Astrocyte (in vitro differentiated cells and primary cell): ENCODE results near the gene NID2. TPM values are rescaled to one million over a fixed set of nuclear protein-coding genes. Genes with fewer than 3 reads are reported as not detected.

Experiments used
- DNase-seq: peaks from one replicate; pipeline ENCODE4 v3.0.0-alpha.2; 2010; ENCODE audit warnings: low read depth
- FAIRE-seq: peaks from 2 replicates; lab custom pipeline; 2011; peaks lifted over from hg19 to GRCh38; lab: Jason Lieb, UNC
- H2AFZ ChIP-seq: 2 replicates; pipeline ENCODE4 v1.6.0; 2012; ENCODE audit warnings: low read depth, low read length, inconsistent platforms
- H3K27ac ChIP-seq: 2 replicates; pipeline ENCODE4 v1.5.1; 2011; ENCODE audit warnings: low read depth, low read length, inconsistent platforms
- H3K27me3 ChIP-seq: 2 replicates; pipeline ENCODE4 v1.6.0; 2011; ENCODE audit warnings: low read length, inconsistent platforms; ENCODE audit not compliant: insufficient read depth
- H3K36me3 ChIP-seq: 2 replicates; pipeline ENCODE4 v1.5.1; 2011; ENCODE audit warnings: low read length, inconsistent platforms; ENCODE audit not compliant: insufficient read depth
- H3K4me1 ChIP-seq: 2 replicates; pipeline ENCODE4 v1.5.1; 2011; ENCODE audit warnings: low read length, inconsistent platforms; ENCODE audit not compliant: insufficient read depth
- H3K4me2 ChIP-seq: 2 replicates; pipeline ENCODE4 v1.6.0; 2012; ENCODE audit warnings: low read length, inconsistent platforms
- H3K4me3 ChIP-seq: 2 replicates; pipeline ENCODE4 v1.5.1; 2011; ENCODE audit warnings: low read depth, mild to moderate bottlenecking, low read length, inconsistent platforms; ENCODE audit not compliant: insufficient read depth
- H3K79me2 ChIP-seq: 2 replicates; pipeline ENCODE4 v1.6.0; 2012; ENCODE audit warnings: mild to moderate bottlenecking, low read length, inconsistent platforms; ENCODE audit not compliant: insufficient read depth
- H3K9ac ChIP-seq: 2 replicates; pipeline ENCODE4 v1.6.0; 2012; ENCODE audit warnings: mild to moderate bottlenecking, low read length, inconsistent platforms
- H3K9me3 ChIP-seq: 2 replicates; pipeline ENCODE4 v1.5.1; 2012; ENCODE audit warnings: low read depth, mild to moderate bottlenecking, low read length, inconsistent platforms; ENCODE audit not compliant: insufficient read depth
- H4K20me1 ChIP-seq: 2 replicates; pipeline ENCODE4 v1.6.0; 2012; ENCODE audit warnings: low read length, inconsistent platforms; ENCODE audit not compliant: insufficient read depth
- H3K27ac Mint-ChIP-seq: one replicate; pipeline ENCODE4 v1.8.0; 2021; ENCODE audit warnings: mild to moderate bottlenecking, mixed read lengths; ENCODE audit not compliant: unreplicated experiment
- H3K27me3 Mint-ChIP-seq: one replicate; pipeline ENCODE4 v1.8.0; 2021; ENCODE audit warnings: low read depth, mixed read lengths; ENCODE audit not compliant: unreplicated experiment
- H3K36me3 Mint-ChIP-seq: one replicate; pipeline ENCODE4 v1.8.0; 2021; ENCODE audit warnings: low read depth, mixed read lengths; ENCODE audit not compliant: unreplicated experiment
- H3K4me1 Mint-ChIP-seq: one replicate; pipeline ENCODE4 v1.8.0; 2021; ENCODE audit warnings: low read depth, mixed read lengths; ENCODE audit not compliant: unreplicated experiment
- H3K4me3 Mint-ChIP-seq: one replicate; pipeline ENCODE4 v1.8.0; 2021; ENCODE audit warnings: mild to moderate bottlenecking, moderate library complexity, mixed read lengths; ENCODE audit not compliant: unreplicated experiment
- H3K9me3 Mint-ChIP-seq: one replicate; pipeline ENCODE4 v1.8.0; 2021; ENCODE audit warnings: mild to moderate bottlenecking, mixed read lengths; ENCODE audit not compliant: unreplicated experiment
- CTCF ChIP-seq: IDR thresholded peaks from 2 replicates; pipeline ENCODE4 v1.5.1; 2011; ENCODE audit warnings: low read depth, mild to moderate bottlenecking, inconsistent platforms, low read length, moderate library complexity; ENCODE audit not compliant: insufficient read depth
- EZH2 ChIP-seq: IDR thresholded peaks from 2 replicates; pipeline ENCODE4 v1.6.1; 2012; ENCODE audit warnings: mild to moderate bottlenecking, low read length, inconsistent platforms; ENCODE audit not compliant: insufficient read depth
- total RNA-seq: library from RNA; stranded (reverse); gene quantifications from 2 replicates; pipeline ENCODE4 v1.2.1, GENCODE V29; 2021

Gene NID2
- total RNA-seq, 1 donor from 2014 or later, result 22.3 TPM

GRCh38 chr14:52003324-52003723, 65.5 kb downstream of the NID2 start:
- no peaks in the 10 kb centered on the region for H3K9me3 Mint-ChIP-seq
- no peak for FAIRE-seq
- H3K27ac Mint-ChIP-seq, result no peak overlapping the region

GRCh38 chr14:52002542-52002941, 66.3 kb downstream of the NID2 start:
- Histone ChIP-seq H2AFZ (no peak overlapping the region), H3K36me3 (peaks cover 86% of the 10 kb centered on the region), H3K4me2 (no peak overlapping the region), H4K20me1 (peaks cover 4% of the 10 kb centered on the region), H3K9me3 (no peaks in the 10 kb centered on the region), H3K27ac (no peak overlapping the region), H3K79me2 (peaks cover 20% of the 10 kb centered on the region), H3K4me1 (no peaks in the 10 kb centered on the region), H3K27me3 (no peaks in the 10 kb centered on the region), H3K4me3 (no peak overlapping the region), H3K9ac (no peak overlapping the region)
- no peak for FAIRE-seq
- no peak overlapping the region for H3K27ac Mint-ChIP-seq
- no peaks in the 10 kb centered on the region for H3K27me3 Mint-ChIP-seq
- H3K9me3 Mint-ChIP-seq, result no peaks in the 10 kb centered on the region
- H3K4me1 Mint-ChIP-seq, result no peaks in the 10 kb centered on the region
- DNase-seq, result no peak
- peaks cover 16% of the 10 kb centered on the region for H3K36me3 Mint-ChIP-seq
- no peak overlapping the region for H3K4me3 Mint-ChIP-seq
- TF ChIP-seq EZH2 (no peak), CTCF (no peak)

More at GRCh38 chr14:52003324-52003723, 65.5 kb downstream of the NID2 start:
- TF ChIP-seq EZH2 (no peak), CTCF (no peak)
- H3K9ac ChIP-seq, result no peak overlapping the region
- H3K9me3 ChIP-seq, result no peaks in the 10 kb centered on the region
- H3K4me3 Mint-ChIP-seq, result no peak overlapping the region
- H3K79me2 ChIP-seq, result peaks cover 16% of the 10 kb centered on the region
- H3K27me3 ChIP-seq, result no peaks in the 10 kb centered on the region
- peaks cover 12% of the 10 kb centered on the region for H4K20me1 ChIP-seq
- H3K36me3 ChIP-seq, result peaks cover 84% of the 10 kb centered on the region
- H3K4me1 Mint-ChIP-seq, result no peaks in the 10 kb centered on the region
- no peak overlapping the region for H3K27ac ChIP-seq
- peaks cover 18% of the 10 kb centered on the region for H3K36me3 Mint-ChIP-seq
- H3K27me3 Mint-ChIP-seq, result no peaks in the 10 kb centered on the region
- no peaks in the 10 kb centered on the region for H3K4me1 ChIP-seq
- H3K4me3 ChIP-seq, result no peak overlapping the region
- DNase-seq, result peak; percentile 39
- H2AFZ ChIP-seq, result no peak overlapping the region
- H3K4me2 ChIP-seq, result no peak overlapping the region

GRCh38 chr14:52000696-52001095, 68.2 kb downstream of the NID2 start:
- no peaks in the 10 kb centered on the region for H3K9me3 Mint-ChIP-seq
- Histone ChIP-seq H3K79me2 (peaks cover 28% of the 10 kb centered on the region), H3K4me3 (no peak overlapping the region), H3K36me3 (peaks cover 82% of the 10 kb centered on the region), H3K27me3 (no peaks in the 10 kb centered on the region), H3K9ac (no peak overlapping the region), H3K9me3 (no peaks in the 10 kb centered on the region), H3K4me1 (no peaks in the 10 kb centered on the region), H2AFZ (no peak overlapping the region), H4K20me1 (peaks cover 7% of the 10 kb centered on the region), H3K4me2 (no peak overlapping the region), H3K27ac (peak overlapping the region; percentile 13)
- H3K27me3 Mint-ChIP-seq, result no peaks in the 10 kb centered on the region
- H3K36me3 Mint-ChIP-seq, result peaks cover 11% of the 10 kb centered on the region
- no peak overlapping the region for H3K4me3 Mint-ChIP-seq
- no peak overlapping the region for H3K27ac Mint-ChIP-seq
- DNase-seq, result no peak
- no peaks in the 10 kb centered on the region for H3K4me1 Mint-ChIP-seq
- FAIRE-seq, result no peak
- TF ChIP-seq EZH2, result no peak
- no peak for TF ChIP-seq CTCF
